Measurements from ENCODE around the gene KLHL6.

The KLHL6 gene

GRCh38 chr3:183566880-183567279 lies 11.4 kb upstream of the KLHL6 start:
- no peak for DNase-seq (ENCODE audit: low read depth)

- no peak for DNase-seq (ENCODE audit: low read depth)
These were observed 8.5 kb upstream of the KLHL6 start for GRCh38 chr3:183564046-183564445.

GRCh38 chr3:183563536-183563874 lies 8.0 kb upstream of the KLHL6 start:
- DNase-seq (ENCODE audit: low read depth) = no peak

GRCh38 chr3:183560607-183561006 lies 5.1 kb upstream of the KLHL6 start:
- peak; percentile 19 for DNase-seq (ENCODE audit: low read depth)

- DNase-seq (ENCODE audit: low read depth) = no peak
These were observed 3.0 kb upstream of the KLHL6 start for GRCh38 chr3:183558495-183558894.

DNA sequence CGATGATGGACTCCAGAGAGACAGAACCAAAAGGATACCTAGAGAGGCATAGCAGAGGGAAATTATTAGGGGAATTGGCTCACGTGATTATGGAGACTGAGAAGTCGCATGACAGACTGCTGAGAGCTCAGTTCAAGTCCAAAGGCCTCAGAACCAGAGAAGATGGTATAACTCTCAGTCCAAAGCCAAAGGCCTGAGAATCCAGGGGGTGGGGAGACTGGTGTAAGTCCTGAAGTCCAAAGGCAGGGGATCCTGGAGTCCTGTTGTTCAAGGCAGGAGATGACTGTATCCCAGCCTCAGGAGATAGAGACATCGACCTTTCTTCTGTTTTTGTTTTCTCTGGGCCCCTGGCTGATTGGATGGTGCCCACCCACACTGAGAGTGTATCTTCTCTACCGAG lies 1.2 kb upstream of the KLHL6 start:
- DNase-seq (ENCODE audit: low read depth) = no peak

DNA sequence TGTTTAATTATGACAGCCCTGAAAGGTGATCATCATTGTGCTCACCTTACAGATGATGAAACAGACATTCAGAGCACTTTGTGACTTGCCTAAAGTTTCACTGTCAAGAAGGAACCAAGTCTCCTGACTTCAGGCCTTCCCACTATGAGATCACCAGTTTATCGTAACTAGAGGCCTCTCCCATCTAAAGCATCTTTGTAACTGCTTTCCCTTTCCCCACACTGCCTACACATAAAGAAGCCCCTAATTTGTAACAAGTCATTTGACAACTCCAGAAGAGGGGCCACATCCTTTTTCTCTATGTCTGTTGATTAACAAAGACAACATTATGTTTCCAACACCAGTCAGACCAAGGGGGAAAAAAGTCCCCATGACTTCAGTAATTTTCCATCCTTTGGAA lies 1.1 kb downstream of the KLHL6 start:
- no peak for DNase-seq (ENCODE audit: low read depth)

DNA sequence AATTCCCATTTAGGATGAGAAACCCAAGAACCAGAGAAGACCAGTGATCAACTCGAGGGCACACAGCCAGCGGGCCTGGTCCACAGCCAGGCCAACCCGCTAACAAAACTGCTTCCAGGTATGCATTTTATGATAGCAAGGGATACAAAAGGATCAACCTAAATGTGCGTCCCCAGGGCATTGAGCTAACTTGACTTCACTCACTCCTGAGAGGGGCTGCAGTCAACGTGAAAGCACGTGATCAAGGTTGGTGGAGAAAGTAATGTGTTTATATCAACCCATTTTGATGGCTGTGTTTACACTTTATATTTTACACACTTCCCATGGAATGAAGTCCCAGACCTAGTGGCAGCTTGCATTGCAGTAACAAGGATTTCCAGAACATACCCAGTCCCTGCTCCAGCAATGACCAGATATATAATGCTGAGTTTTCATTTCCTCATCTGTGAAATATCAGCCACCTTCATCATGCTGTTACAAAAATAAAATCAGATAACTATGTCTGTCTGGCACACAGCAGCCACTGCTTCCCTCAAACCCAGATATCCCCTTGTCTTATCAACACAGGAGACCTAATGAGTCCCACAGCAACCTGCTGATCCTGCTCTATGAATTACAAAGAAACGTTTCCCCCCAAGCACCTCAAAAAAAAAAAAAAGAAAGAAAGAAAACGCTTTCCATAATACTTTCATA lies 2.0 kb downstream of the KLHL6 start:
- DNase-seq (ENCODE audit: low read depth) = no peak

DNA sequence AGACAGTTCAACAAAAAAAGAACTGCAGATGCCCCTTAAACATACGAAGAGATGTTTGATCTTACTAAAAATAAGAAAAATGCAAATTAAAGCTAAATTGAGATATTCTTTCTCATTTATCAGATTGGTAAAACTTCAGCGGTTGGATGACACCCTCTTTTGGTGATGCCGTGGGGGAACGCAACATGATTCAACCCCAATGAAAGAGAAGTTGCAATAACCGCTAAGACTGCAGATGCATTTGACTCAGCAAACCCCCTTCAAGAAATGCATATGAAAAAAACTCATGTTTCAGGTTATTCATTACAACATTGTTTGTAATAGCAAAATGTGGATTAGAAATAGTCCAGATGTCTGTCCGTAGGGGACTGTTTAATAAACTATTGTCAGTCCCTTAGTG lies 3.6 kb downstream of the KLHL6 start:
- no peak for DNase-seq (ENCODE audit: low read depth)

DNA sequence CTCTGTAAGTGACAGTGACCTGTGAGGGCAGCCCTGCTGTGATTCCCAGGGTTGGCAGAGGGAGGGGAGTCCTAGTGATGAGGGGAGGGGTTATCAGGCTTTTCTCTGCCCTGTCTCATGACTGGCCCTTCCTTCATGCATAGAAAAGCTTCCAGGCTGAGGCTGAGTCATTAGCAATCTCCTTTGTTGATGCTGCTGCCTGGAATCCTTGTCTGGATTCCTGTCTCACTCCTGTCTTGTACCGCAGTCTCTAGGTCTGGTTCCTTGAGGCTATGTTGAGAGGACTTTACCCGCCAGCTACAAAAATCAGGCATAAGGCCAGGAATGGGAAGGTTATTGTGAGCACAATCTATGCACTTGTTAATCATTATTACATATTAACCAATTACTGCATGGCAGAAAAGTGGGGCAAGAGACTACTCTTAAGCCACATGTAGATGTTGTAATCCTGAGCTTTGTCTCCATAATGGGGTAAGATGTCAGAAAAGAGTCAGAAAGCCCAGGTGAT lies 7.2 kb downstream of the KLHL6 start:
- DNase-seq (ENCODE audit: low read depth) = peak; percentile 94

DNA sequence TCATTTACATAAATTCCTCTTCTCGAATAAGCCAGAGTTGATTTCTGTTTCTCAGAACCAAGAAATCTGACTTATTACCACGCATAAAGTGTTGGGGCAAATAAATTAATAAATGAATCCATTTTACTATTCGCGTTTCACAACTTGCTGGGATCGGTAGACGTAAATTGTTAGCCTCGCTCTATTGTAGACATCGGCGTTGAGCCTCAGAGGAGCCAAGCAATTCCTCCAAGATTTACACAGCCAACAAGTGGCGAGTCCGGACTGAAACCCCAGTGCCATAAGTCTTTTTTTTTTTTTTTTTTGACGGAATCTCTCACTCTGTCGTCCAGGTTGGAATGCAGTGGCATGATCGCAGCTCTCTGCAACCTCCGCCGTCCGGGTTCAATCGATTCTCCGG lies 8.9 kb downstream of the KLHL6 start:
- no peak for DNase-seq (ENCODE audit: low read depth)

DNA sequence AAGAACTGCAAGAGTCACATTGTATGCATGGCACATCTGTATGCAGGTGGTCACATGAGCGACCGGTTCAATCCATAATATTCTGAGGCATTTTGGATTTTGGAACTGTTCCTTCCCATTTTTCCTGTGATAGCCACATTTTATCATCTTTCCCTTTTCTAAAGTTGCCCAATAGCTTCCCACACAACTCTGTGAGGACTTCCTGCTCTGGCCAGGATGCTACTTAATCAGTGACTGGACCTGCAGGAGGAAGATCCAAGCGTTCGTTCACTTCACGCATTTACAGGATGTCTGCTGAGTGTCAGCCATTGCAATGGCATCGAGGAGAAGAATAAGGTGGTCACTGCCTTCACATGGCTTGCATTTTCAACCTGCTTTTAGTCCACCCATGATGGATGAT lies 9.8 kb downstream of the KLHL6 start:
- DNase-seq (ENCODE audit: low read depth) = no peak

GRCh38 chr3:183542355-183542754 lies 13.2 kb downstream of the KLHL6 start:
- no peak for DNase-seq (ENCODE audit: low read depth)

DNA sequence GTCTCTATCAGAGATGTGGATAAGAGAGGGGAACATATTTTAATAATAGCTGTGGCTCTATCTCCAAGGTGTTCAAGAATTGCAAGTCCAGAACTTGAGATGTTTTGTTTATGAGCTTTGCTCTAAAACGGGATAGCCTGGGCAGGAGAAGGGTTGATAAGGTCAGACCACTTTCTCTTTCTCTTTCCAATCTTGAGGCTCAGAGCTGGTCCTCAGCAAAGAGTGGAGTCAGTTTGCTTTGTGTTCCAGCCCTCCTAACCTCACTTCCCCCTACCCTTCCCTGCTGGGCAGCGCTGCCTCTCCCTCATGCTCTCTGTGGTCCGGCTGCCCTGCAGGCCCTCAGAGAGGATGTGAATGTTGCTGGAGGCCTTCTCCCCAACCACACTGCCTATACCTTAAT lies 13.8 kb downstream of the KLHL6 start:
- DNase-seq (ENCODE audit: low read depth) = no peak

DNA sequence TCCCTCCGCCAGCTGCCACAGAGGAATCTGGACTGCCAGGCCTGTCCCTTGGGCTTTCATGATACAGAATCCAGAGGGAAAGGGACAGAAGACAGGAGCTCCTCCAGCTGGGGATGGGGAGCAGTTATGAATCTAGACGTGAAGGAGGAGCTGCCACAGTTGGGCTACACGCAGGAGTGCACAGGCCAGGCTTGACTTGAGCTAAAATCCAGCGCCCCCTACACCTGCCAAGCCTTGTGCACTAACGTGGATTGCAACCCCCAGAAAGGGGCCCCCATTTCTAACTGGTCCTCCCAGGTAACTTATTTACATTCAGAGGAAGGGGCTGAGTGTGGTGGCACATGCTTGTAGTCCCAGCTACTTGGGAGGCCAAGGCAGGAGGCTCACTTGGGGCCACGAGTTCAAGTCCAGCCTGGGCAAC lies 14.3 kb downstream of the KLHL6 start:
- DNase-seq (ENCODE audit: low read depth) = no peak

- DNase-seq (ENCODE audit: low read depth) = no peak
These were observed 14.8 kb downstream of the KLHL6 start for GRCh38 chr3:183540501-183541234.

GRCh38 chr3:183539811-183540210 lies 15.7 kb downstream of the KLHL6 start:
- DNase-seq (ENCODE audit: low read depth) = peak; percentile 22

- no peak for DNase-seq (ENCODE audit: low read depth)
These were observed 17.0 kb downstream of the KLHL6 start for GRCh38 chr3:183538486-183538885.

DNA sequence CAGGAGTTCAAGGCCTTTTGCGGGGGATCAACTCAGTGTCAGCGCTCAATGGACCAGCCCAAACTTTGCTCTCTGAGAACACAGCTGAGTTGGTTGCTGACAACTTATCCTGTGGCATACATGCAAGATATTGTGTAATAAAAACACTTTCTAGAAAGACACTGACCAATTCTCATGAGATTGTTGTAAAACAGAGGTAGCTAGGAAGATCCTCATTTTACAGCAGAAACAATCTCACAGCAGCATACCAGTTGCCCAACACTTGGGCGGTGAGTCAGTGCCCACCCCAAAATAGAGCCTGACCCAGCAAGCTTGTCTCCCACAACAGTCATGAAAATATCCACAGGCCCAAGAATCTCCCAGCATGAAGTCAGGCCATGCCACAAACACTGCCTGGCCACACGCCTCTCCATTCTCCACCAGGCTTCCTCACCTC lies 18.2 kb downstream of the KLHL6 start:
- DNase-seq (ENCODE audit: low read depth) = peak; percentile 97

DNA sequence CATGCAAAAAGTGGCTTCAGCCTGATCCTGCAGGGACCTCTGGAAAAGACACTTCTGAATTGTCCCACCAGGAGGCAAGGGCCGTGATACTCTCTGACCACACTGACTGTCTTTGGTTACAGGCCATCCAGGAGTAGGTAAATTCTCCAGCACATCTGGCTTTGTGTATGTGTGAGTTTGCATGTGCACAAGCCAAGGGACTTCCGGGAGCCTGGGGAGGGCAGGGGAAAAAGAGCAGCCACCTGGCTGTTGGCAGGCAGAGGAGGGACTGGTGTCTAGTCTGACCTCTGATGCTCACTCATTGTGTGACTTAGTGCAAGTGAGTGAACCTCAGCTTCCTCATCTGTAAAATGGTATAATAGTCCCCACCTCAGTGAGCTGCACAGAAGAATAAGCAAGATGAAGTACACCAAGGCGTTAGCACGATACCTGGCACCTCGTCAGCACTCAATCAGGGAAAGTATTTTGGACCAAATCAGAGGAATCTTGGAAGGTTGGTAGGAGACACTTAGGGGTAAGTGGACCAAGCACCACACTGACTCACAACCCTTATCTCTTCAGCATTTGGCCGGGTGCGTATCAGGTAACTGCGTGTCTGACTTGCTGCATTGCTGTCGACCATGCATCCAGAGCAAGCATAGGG lies 19.1 kb downstream of the KLHL6 start:
- no peak for DNase-seq (ENCODE audit: low read depth)

GRCh38 chr3:183534249-183534648 lies 21.3 kb downstream of the KLHL6 start:
- DNase-seq (ENCODE audit: low read depth) = peak; percentile 52

DNA sequence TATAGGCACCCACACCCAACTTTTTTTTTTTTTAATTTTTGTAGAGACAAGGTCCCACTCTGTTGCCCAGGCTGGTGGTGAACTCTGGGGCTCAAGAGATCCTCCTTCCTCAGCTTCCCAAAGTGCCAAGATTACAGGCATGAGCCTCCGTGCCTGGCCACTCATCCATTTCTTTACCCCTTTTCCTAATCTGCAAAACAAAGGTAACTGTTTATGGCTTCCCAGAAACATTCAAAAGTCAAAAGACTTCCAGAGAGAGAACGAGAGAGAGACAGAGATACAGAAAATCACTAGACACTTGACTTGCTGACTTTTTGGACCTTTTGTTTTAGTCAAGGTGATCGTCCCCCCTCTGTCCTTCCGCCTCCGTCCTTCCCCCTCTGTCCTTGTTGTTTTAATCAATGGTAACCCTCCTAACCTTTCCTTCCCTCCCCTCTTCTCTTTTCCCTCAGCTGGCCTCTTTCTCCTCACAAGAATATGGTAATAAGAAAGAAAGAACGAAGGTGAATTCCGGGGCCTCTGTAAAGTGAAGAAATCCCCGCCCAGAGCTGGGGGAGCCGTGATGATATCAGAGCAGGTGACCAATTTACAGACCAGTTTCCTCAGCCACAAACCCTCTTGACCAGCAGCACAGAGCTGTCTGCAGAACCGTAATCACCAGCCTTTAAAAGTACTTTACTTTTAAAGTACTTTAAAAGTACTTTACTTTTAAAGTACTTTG lies 21.9 kb downstream of the KLHL6 start:
- DNase-seq (ENCODE audit: low read depth) = peak; percentile 29

Data from amniotic epithelial cell (primary cell).